H1 (cell line): Measurements from ENCODE around the gene IFT122. TPM values are rescaled to one million over a fixed set of nuclear protein-coding genes. Genes with fewer than 3 reads are reported as not detected.

Source experiments
- ATF2 ChIP-seq: IDR thresholded peaks from 2 replicates; pipeline ENCODE4 v1.6.1; 2012; ENCODE audit warnings: low read length, inconsistent platforms
- CEBPB ChIP-seq: IDR thresholded peaks from 2 replicates; pipeline ENCODE4 v1.6.1; 2012; ENCODE audit warnings: low read depth, low read length
- CHD1 ChIP-seq: IDR thresholded peaks from 2 replicates; pipeline ENCODE4 v1.6.1; 2012; ENCODE audit warnings: low read depth, low read length, improper control_type of control experiment
- EGR1 ChIP-seq: IDR thresholded peaks from 2 replicates; pipeline ENCODE4 v1.6.1; 2011; ENCODE audit warnings: low read depth, low read length, borderline replicate concordance
- EP300 ChIP-seq, 2 experiments: IDR thresholded peaks; 1 replicate in 1 of 2; 2 replicates in 1 of 2; pipeline ENCODE4 v1.6.1; 2011 to 2012; ENCODE audit warnings: low read depth in 2 of 2, low read length in 2 of 2, mild to moderate bottlenecking in 2 of 2, borderline replicate concordance in 1 of 2, inconsistent platforms in 1 of 2, moderate library complexity in 1 of 2
- GABPA ChIP-seq: IDR thresholded peaks from 2 replicates; pipeline ENCODE4 v1.6.1; 2011; ENCODE audit warnings: mild to moderate bottlenecking, low read length, moderate library complexity, borderline replicate concordance; ENCODE audit not compliant: insufficient read depth
- HDAC6 ChIP-seq: IDR thresholded peaks from one replicate; pipeline ENCODE4 v1.7.1; 2012; ENCODE audit warnings: low read depth, mild to moderate bottlenecking, inconsistent platforms, low read length, moderate library complexity
- JUND ChIP-seq: IDR thresholded peaks from 2 replicates; pipeline ENCODE4 v1.6.1; 2011; ENCODE audit warnings: mild to moderate bottlenecking, improper control_type of control experiment, low read length
- KDM1A ChIP-seq: fragments of 200-600, 300-600 bp; sonication (generic); IDR thresholded peaks from 2 replicates; pipeline ENCODE4 v1.7.1; 2016; ENCODE audit warnings: mild to moderate bottlenecking, low read length, borderline replicate concordance
- MAX ChIP-seq: IDR thresholded peaks from 2 replicates; pipeline ENCODE4 v1.6.1; 2012; ENCODE audit warnings: inconsistent platforms
- NANOG ChIP-seq: IDR thresholded peaks from 2 replicates; pipeline ENCODE4 v1.6.1; 2011; ENCODE audit warnings: low read length, low read depth, mild to moderate bottlenecking, inconsistent platforms; ENCODE audit not compliant: insufficient read depth, poor library complexity, severe bottlenecking
- NRF1 ChIP-seq: IDR thresholded peaks from 2 replicates; pipeline ENCODE4 v1.6.1; 2011; ENCODE audit warnings: mild to moderate bottlenecking, low read depth, low read length, improper control_type of control experiment
- PHF8 ChIP-seq: fragments of 200-600 bp; sonication (generic); conservative IDR thresholded peaks from 2 replicates; pipeline ENCODE4 v1.7.1; 2012; ENCODE audit warnings: low read depth, mild to moderate bottlenecking, inconsistent platforms, low read length, moderate library complexity
- POLR2AphosphoS5 ChIP-seq: IDR thresholded peaks from 2 replicates; pipeline ENCODE4 v1.6.1; 2011; ENCODE audit warnings: low read depth, low read length
- RFX5 ChIP-seq: IDR thresholded peaks from 2 replicates; pipeline ENCODE4 v1.6.1; 2011; ENCODE audit warnings: low read depth, low read length, improper control_type of control experiment, borderline replicate concordance
- SIX5 ChIP-seq: IDR thresholded peaks from 2 replicates; pipeline ENCODE4 v1.6.1; 2011; ENCODE audit warnings: mild to moderate bottlenecking, low read depth, low read length
- SP1 ChIP-seq: IDR thresholded peaks from 2 replicates; pipeline ENCODE4 v1.6.1; 2011; ENCODE audit warnings: low read depth, low read length
- SP2 ChIP-seq: IDR thresholded peaks from 2 replicates; pipeline ENCODE4 v1.6.1; 2012; ENCODE audit warnings: mild to moderate bottlenecking, low read length, inconsistent platforms
- TAF7 ChIP-seq: optimal IDR thresholded peaks from 2 replicates; pipeline ENCODE3; 2011; ENCODE audit warnings: low read depth, mild to moderate bottlenecking, inconsistent platforms, low read length, moderate library complexity, borderline replicate concordance
- TEAD4 ChIP-seq: IDR thresholded peaks from 2 replicates; pipeline ENCODE4 v1.6.1; 2012; ENCODE audit warnings: low read depth, low read length, inconsistent platforms, mixed read lengths
- USF2 ChIP-seq: IDR thresholded peaks from 2 replicates; pipeline ENCODE4 v1.6.1; 2011; ENCODE audit warnings: low read length, improper control_type of control experiment
- polyA plus RNA-seq, 7 experiments: library from polyadenylated mRNA; depleted of rRNA in 3 of 7; stranded (reverse) in 5 of 7; unstranded in 2 of 7; fragments of >200 nt in 5 of 7; fragments of 200-250 nt in 2 of 7; gene quantifications; 1 replicate in 5 of 7; 2 replicates in 1 of 7; 4 replicates in 1 of 7; pipeline versions ENCODE4 v1.2.1 to v1.2.3, GENCODE V29; 2011 to 2013; ENCODE audit warnings: missing spikeins in 2 of 7, mixed read lengths in 2 of 7
- total RNA-seq: library from RNA; stranded (reverse); fragmentation: NEBNext Ultra II Directional; extraction: Animal tissue kit (Norgen Biotek cat#: 25700); gene quantifications from 2 replicates; pipeline ENCODE4 v1.2.1, GENCODE V29; 2021

Gene IFT122
- total and polyA plus RNA-seq, 2 of the 8 experiments (the other 6 are each of a cell fraction or from before 2014, with no cell fraction given), result 23.7 to 25.1 TPM

- no peak for TF ChIP-seq ATF2
- TF ChIP-seq TEAD4, result no peak
- peak; percentile 62 for TF ChIP-seq PHF8
- TF ChIP-seq SP2, result 0 out of 2 replicates have a peak, but pooled peaks have one; percentile 15
- no peak for TF ChIP-seq SIX5
- TF ChIP-seq CEBPB, result peak; percentile 99
- peak; percentile 87 for TF ChIP-seq POLR2AphosphoS5
- TF ChIP-seq EGR1, result peak; percentile 94; the same call in 1 of the 2 replicates
- peak; percentile 88; the same call in 1 of the 2 replicates for TF ChIP-seq SP1
- no peak for TF ChIP-seq USF2
- no peak for TF ChIP-seq NANOG
- no peak; the same call in 1 of the 2 replicates for TF ChIP-seq KDM1A
- 0 out of 2 replicates have a peak, but pooled peaks have one; percentile 6 for TF ChIP-seq MAX
- TF ChIP-seq CHD1, result no peak
- TF ChIP-seq TAF7, result peak; percentile 65
- TF ChIP-seq RFX5, result 0 out of 2 replicates have a peak, but pooled peaks have one; percentile 7
- no peak for TF ChIP-seq EP300 (IDR thresholded peaks at IDR 0.05; ENCODE audit: borderline replicate concordance in 1 of 2, low read depth in 2 of 2, low read length in 2 of 2)
- no peak for TF ChIP-seq HDAC6
- TF ChIP-seq GABPA, result no peak
- peak; percentile 49 for TF ChIP-seq NRF1
- TF ChIP-seq JUND, result no peak
These were observed at the start of gene IFT122, which contains the start of gene MBD4 (continued) for GRCh38 chr3:129439817-129440617.
